Left ventricle myocardium inferior (tissue), 1 donor: ENCODE data around the gene USP31. TPM values are rescaled to one million over a fixed set of nuclear protein-coding genes. Genes with fewer than 3 reads are reported as not detected.
A peak's percentile ranks its signal among the peaks of the same experiment; 100 is the strongest.

Source experiments
- DNase-seq: peaks from one replicate; pipeline ENCODE4 v3.0.0-alpha.2; 2020
- H3K27ac ChIP-seq: fragments of 200-600 bp; replicated peaks from 2 replicates; pipeline ENCODE4 v1.8.0; 2021
- H3K27me3 ChIP-seq: fragments of 200-600 bp; 2 replicates; pipeline ENCODE4 v1.8.0; 2021; ENCODE audit warnings: low read depth
- H3K36me3 ChIP-seq: fragments of 200-600 bp; 2 replicates; pipeline ENCODE4 v1.8.0; 2021
- H3K4me1 ChIP-seq: fragments of 200-600 bp; 2 replicates; pipeline ENCODE4 v1.8.0; 2021
- H3K4me3 ChIP-seq: fragments of 200-600 bp; 2 replicates; pipeline ENCODE4 v1.8.0; 2021; ENCODE audit warnings: mild to moderate bottlenecking, moderate library complexity
- H3K9me3 ChIP-seq: fragments of 200-600 bp; replicated peaks from 2 replicates; pipeline ENCODE4 v1.8.0; 2021
- CTCF ChIP-seq: fragments of 200-600 bp; IDR thresholded peaks from 2 replicates; pipeline ENCODE4 v1.8.0; 2021; ENCODE audit warnings: antibody characterized with exemption, mild to moderate bottlenecking, borderline replicate concordance
- intact Hi-C: fragments of 100-400 bp; cut with micrococcal nuclease; formaldehyde crosslinking; loops from one replicate; pipeline ENCODE4 v1.11.0; 2022
- total RNA-seq: library from RNA; stranded (reverse); fragmentation: NEBNext Ultra II Directional; extraction: Animal tissue kit (Norgen Biotek cat#: 25700); gene quantifications from one replicate; pipeline ENCODE4 v1.2.1, GENCODE V29; 2021
- donor health status: DM: no; HTN: yes; CAD: no; lungs with severe emphysema.

The USP31 gene
- total RNA-seq, 1 donor from 2014 or later: 28.2 TPM

GRCh38 chr16:23082161-23082788 lies 67.0 kb downstream of the USP31 start:
- Histone ChIP-seq H3K9me3 (no peaks in the 10 kb centered on the region), H3K27ac (peak overlapping the region; percentile 20), H3K4me1 (peaks cover 46% of the 10 kb centered on the region), H3K36me3 (peaks cover 56% of the 10 kb centered on the region), H3K27me3 (no peaks in the 10 kb centered on the region), H3K4me3 (no peak overlapping the region)
- DNase-seq: no peak
- no peak for TF ChIP-seq CTCF
- intact Hi-C loops: no loop called here

- Histone ChIP-seq H3K27me3 (no peaks in the 10 kb centered on the region), H3K27ac (no peak overlapping the region), H3K4me3 (no peak overlapping the region), H3K36me3 (peaks cover 57% of the 10 kb centered on the region), H3K9me3 (no peaks in the 10 kb centered on the region), H3K4me1 (peaks cover 43% of the 10 kb centered on the region)
- no peak for DNase-seq
- intact Hi-C loops: no loop called here
- TF ChIP-seq CTCF: no peak
Measured at GRCh38 chr16:23081675-23082119, 67.6 kb downstream of the USP31 start.

- TF ChIP-seq CTCF: no peak
- peaks cover 62% of the 10 kb centered on the region for H3K36me3 ChIP-seq
Measured at GRCh38 chr16:23080747-23081146, 68.5 kb downstream of the USP31 start.

GRCh38 chr16:23080329-23080728 lies 68.9 kb downstream of the USP31 start:
- intact Hi-C loops: no loop called here
- TF ChIP-seq CTCF: no peak
- Histone ChIP-seq H3K36me3 (peaks cover 62% of the 10 kb centered on the region), H3K4me3 (no peak overlapping the region), H3K27me3 (no peaks in the 10 kb centered on the region), H3K9me3 (no peaks in the 10 kb centered on the region), H3K4me1 (peaks cover 50% of the 10 kb centered on the region), H3K27ac (no peak overlapping the region)
- DNase-seq: no peak

More at GRCh38 chr16:23080747-23081146, 68.5 kb downstream of the USP31 start:
- H3K9me3 ChIP-seq: no peaks in the 10 kb centered on the region
- peaks cover 46% of the 10 kb centered on the region for H3K4me1 ChIP-seq
- no peaks in the 10 kb centered on the region for H3K27me3 ChIP-seq
- H3K4me3 ChIP-seq: no peak overlapping the region
- no peak overlapping the region for H3K27ac ChIP-seq
- intact Hi-C loops: no loop called here
- DNase-seq: no peak

- H3K27ac ChIP-seq: no peak overlapping the region
- no peak overlapping the region for H3K4me3 ChIP-seq
- peaks cover 56% of the 10 kb centered on the region for H3K4me1 ChIP-seq
- intact Hi-C loops: loop anchor here (10.0 kb wide), 1 partner anchor 65 kb away; the partner anchor contains the start of gene USP31
- peaks cover 57% of the 10 kb centered on the region for H3K36me3 ChIP-seq
- no peaks in the 10 kb centered on the region for H3K27me3 ChIP-seq
- no peak for DNase-seq
- TF ChIP-seq CTCF: no peak
- H3K9me3 ChIP-seq: no peaks in the 10 kb centered on the region
Measured at GRCh38 chr16:23079675-23080301, 69.5 kb downstream of the USP31 start.
